ENCODE measurements around the gene PABPN1L.

DNA sequence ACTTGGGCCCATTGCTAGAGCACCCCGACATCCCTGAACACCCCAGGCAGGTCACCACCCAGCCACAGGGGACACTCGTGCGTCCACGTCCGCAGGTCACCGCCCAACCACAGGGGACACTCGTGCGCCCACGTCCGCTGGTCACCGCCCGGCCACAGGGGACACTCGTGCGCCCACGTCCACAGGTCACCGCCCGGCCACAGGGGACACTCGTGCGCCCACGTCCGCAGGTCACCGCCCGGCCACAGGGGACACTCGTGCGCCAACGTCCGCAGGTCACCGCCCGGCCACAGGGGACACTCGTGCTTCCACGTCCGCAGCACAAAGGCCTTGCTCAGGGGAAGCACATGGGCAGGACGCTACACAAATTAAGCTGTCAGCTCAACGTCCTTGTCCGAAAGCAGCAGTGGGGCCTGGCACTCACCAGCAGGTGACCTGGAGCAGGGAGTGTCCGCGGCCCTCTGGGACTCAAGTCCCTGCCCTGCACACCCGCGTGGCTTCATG lies 27.4 kb downstream of the PABPN1L start:
- TF ChIP-seq, protein P1, sequence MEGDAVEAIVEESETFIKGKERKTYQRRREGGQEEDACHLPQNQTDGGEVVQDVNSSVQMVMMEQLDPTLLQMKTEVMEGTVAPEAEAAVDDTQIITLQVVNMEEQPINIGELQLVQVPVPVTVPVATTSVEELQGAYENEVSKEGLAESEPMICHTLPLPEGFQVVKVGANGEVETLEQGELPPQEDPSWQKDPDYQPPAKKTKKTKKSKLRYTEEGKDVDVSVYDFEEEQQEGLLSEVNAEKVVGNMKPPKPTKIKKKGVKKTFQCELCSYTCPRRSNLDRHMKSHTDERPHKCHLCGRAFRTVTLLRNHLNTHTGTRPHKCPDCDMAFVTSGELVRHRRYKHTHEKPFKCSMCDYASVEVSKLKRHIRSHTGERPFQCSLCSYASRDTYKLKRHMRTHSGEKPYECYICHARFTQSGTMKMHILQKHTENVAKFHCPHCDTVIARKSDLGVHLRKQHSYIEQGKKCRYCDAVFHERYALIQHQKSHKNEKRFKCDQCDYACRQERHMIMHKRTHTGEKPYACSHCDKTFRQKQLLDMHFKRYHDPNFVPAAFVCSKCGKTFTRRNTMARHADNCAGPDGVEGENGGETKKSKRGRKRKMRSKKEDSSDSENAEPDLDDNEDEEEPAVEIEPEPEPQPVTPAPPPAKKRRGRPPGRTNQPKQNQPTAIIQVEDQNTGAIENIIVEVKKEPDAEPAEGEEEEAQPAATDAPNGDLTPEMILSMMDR (IDR thresholded peaks at IDR 0.05) = peak; percentile 75
- TF ChIP-seq ZFX (IDR thresholded peaks at IDR 0.05; ENCODE audit: borderline replicate concordance) = no peak
